H9 (cell line): ENCODE results near the gene DNAAF5. TPM values are rescaled to one million over a fixed set of nuclear protein-coding genes. Genes with fewer than 3 reads are reported as not detected.

Experiments
- DNase-seq: peaks from one replicate; pipeline ENCODE4 v3.0.0-alpha.2; 2017
- H2AFZ ChIP-seq: one replicate; pipeline ENCODE4 v1.6.1; 2013; ENCODE audit warnings: mild to moderate bottlenecking, low read length, control low read depth, moderate library complexity
- H2AK5ac ChIP-seq: 2 replicates; pipeline ENCODE4 v1.6.1; 2013; ENCODE audit warnings: low read length, control low read depth, mixed read lengths; ENCODE audit not compliant: insufficient read length
- H2BK120ac ChIP-seq: one replicate; pipeline ENCODE4 v1.6.1; 2013; ENCODE audit warnings: low read depth, mild to moderate bottlenecking, low read length, control low read depth, inconsistent platforms; ENCODE audit not compliant: poor library complexity, severe bottlenecking
- H2BK12ac ChIP-seq: 2 replicates; pipeline ENCODE4 v1.6.1; 2013; ENCODE audit warnings: low read length, control low read depth, mixed read lengths, low read depth; ENCODE audit not compliant: insufficient read length
- H2BK15ac ChIP-seq: 2 replicates; pipeline ENCODE4 v1.6.1; 2013; ENCODE audit warnings: low read depth, low read length, control low read depth
- H2BK20ac ChIP-seq: one replicate; pipeline ENCODE4 v1.6.1; 2013; ENCODE audit warnings: low read depth, mild to moderate bottlenecking, low read length, control low read depth, inconsistent platforms; ENCODE audit not compliant: poor library complexity, severe bottlenecking
- H2BK5ac ChIP-seq: 2 replicates; pipeline ENCODE4 v1.6.1; 2013; ENCODE audit warnings: low read length, control low read depth, mixed read lengths; ENCODE audit not compliant: insufficient read length
- H3K14ac ChIP-seq: 2 replicates; pipeline ENCODE4 v1.6.1; 2013; ENCODE audit warnings: low read length, control low read depth; ENCODE audit not compliant: insufficient read depth
- H3K18ac ChIP-seq: 2 replicates; pipeline ENCODE4 v1.6.1; 2013; ENCODE audit warnings: low read depth, mild to moderate bottlenecking, mixed read lengths, low read length, control low read depth; ENCODE audit not compliant: insufficient read length
- H3K23ac ChIP-seq: 2 replicates; pipeline ENCODE4 v1.6.1; 2013; ENCODE audit warnings: low read length, control low read depth, mixed read lengths, low read depth; ENCODE audit not compliant: insufficient read length
- H3K23me2 ChIP-seq: 2 replicates; pipeline ENCODE4 v1.6.1; 2013; ENCODE audit warnings: low read depth, mild to moderate bottlenecking, mixed read lengths, low read length, control low read depth; ENCODE audit not compliant: insufficient read length, poor library complexity, severe bottlenecking
- H3K27ac ChIP-seq: 2 replicates; pipeline ENCODE4 v1.5.1; 2013; ENCODE audit warnings: low read length, control low read depth, mixed read lengths, low read depth; ENCODE audit not compliant: insufficient read length
- H3K27me3 ChIP-seq: 2 replicates; pipeline ENCODE4 v1.6.1; 2013; ENCODE audit warnings: low read length, control low read depth, inconsistent platforms; ENCODE audit not compliant: insufficient read depth
- H3K4ac ChIP-seq: 2 replicates; pipeline ENCODE4 v1.6.1; 2013; ENCODE audit warnings: low read depth, mild to moderate bottlenecking, control low read depth, inconsistent platforms, low read length, moderate library complexity
- H3K4me1 ChIP-seq: 2 replicates; pipeline ENCODE4 v1.6.1; 2013; ENCODE audit warnings: low read length, control low read depth, inconsistent platforms; ENCODE audit not compliant: insufficient read depth
- H3K4me2 ChIP-seq: 2 replicates; pipeline ENCODE4 v1.6.1; 2013; ENCODE audit warnings: low read length, control low read depth, mixed read lengths; ENCODE audit not compliant: insufficient read length, insufficient read depth
- H3K56ac ChIP-seq: 2 replicates; pipeline ENCODE4 v1.6.1; 2013; ENCODE audit warnings: low read depth, mild to moderate bottlenecking, mixed read lengths, low read length, control low read depth; ENCODE audit not compliant: insufficient read length
- H3K79me1 ChIP-seq: 2 replicates; pipeline ENCODE4 v1.6.1; 2013; ENCODE audit warnings: low read depth, mild to moderate bottlenecking, moderate library complexity, low read length, control low read depth, inconsistent platforms; ENCODE audit not compliant: insufficient read depth, poor library complexity, severe bottlenecking
- H3K79me2 ChIP-seq: 2 replicates; pipeline ENCODE4 v1.6.1; 2013; ENCODE audit warnings: low read length, control low read depth, inconsistent platforms; ENCODE audit not compliant: insufficient read depth
- H3K9ac ChIP-seq: 2 replicates; pipeline ENCODE4 v1.6.1; 2013; ENCODE audit warnings: low read length, control low read depth, mixed read lengths; ENCODE audit not compliant: insufficient read length; ENCODE audit errors: extremely low read depth
- H3K9me3 ChIP-seq: one replicate; pipeline ENCODE4 v1.6.1; 2013; ENCODE audit warnings: low read depth, low read length, inconsistent platforms; ENCODE audit not compliant: control insufficient read depth
- H3T11ph ChIP-seq: one replicate; pipeline ENCODE4 v1.6.1; 2013; ENCODE audit warnings: mild to moderate bottlenecking, low read length, control low read depth, inconsistent platforms
- H4K20me1 ChIP-seq: one replicate; pipeline ENCODE4 v1.6.1; 2013; ENCODE audit not compliant: control insufficient read depth, insufficient read length, insufficient read depth
- H4K5ac ChIP-seq: 2 replicates; pipeline ENCODE4 v1.6.1; 2013; ENCODE audit warnings: low read depth, mild to moderate bottlenecking, mixed read lengths, low read length, control low read depth; ENCODE audit not compliant: insufficient read length
- H4K8ac ChIP-seq: replicated peaks from 2 replicates; pipeline ENCODE4 v1.6.1; 2013; ENCODE audit warnings: low read length, control low read depth, mixed read lengths, low read depth; ENCODE audit not compliant: insufficient read length
- H4K91ac ChIP-seq: 2 replicates; pipeline ENCODE4 v1.6.1; 2013; ENCODE audit warnings: low read depth, mild to moderate bottlenecking, moderate library complexity, mixed read lengths, low read length, control low read depth; ENCODE audit not compliant: insufficient read length
- H3K27ac Mint-ChIP-seq, 3 experiments: 2 replicates in 2 of 3; 3 replicates in 1 of 3; pipeline ENCODE4 v1.8.0; 2020 to 2021; ENCODE audit warnings: mixed read lengths in 3 of 3, mild to moderate bottlenecking in 1 of 3, moderate library complexity in 1 of 3
- H3K27me3 Mint-ChIP-seq: 2 replicates; pipeline ENCODE4 v1.8.0; 2021; ENCODE audit warnings: low read depth, mild to moderate bottlenecking, moderate library complexity, mixed read lengths
- H3K36me3 Mint-ChIP-seq, 3 experiments: 2 replicates in 2 of 3; 3 replicates in 1 of 3; pipeline ENCODE4 v1.8.0; 2020 to 2021; ENCODE audit warnings: low read depth in 3 of 3, mixed read lengths in 3 of 3; ENCODE audit not compliant: insufficient read depth in 1 of 3
- H3K4me1 Mint-ChIP-seq, 2 experiments: 2 replicates each; pipeline ENCODE4 v1.8.0; 2020; ENCODE audit warnings: mixed read lengths in 2 of 2
- H3K4me3 Mint-ChIP-seq, 2 experiments: 2 replicates in 1 of 2; 3 replicates in 1 of 2; pipeline ENCODE4 v1.8.0; 2020 to 2021; ENCODE audit warnings: mild to moderate bottlenecking in 2 of 2, mixed read lengths in 2 of 2, moderate library complexity in 1 of 2
- H3K9me3 Mint-ChIP-seq, 2 experiments: 2 replicates in 1 of 2; 3 replicates in 1 of 2; pipeline ENCODE4 v1.8.0; 2020; ENCODE audit warnings: mild to moderate bottlenecking in 2 of 2, mixed read lengths in 2 of 2, moderate library complexity in 1 of 2
- CTCF ChIP-seq: fragments of 200-600 bp; sonication (generic); conservative IDR thresholded peaks from 3 replicates; pipeline ENCODE4 v1.8.0; 2021; ENCODE audit warnings: antibody characterized with exemption, mild to moderate bottlenecking
- WGBS: extraction: QIAGEN DNeasy Blood & Tissue Kit; methylation state at CpG from one replicate; pipeline ENCODE4 v1.1.7; 2013; ENCODE audit warnings: missing lambda C conversion rate, low lambda C conversion rate, mixed read lengths; ENCODE audit not compliant: insufficient read length; ENCODE audit errors: extremely low coverage; 5-methylcytosine and 5-hydroxymethylcytosine counted together
- total RNA-seq: library from RNA; stranded (reverse); gene quantifications from 2 replicates; pipeline ENCODE4 v1.2.1, GENCODE V29; 2021

The DNAAF5 gene
- total RNA-seq, 1 experiment from 2014 or later: 43.5 TPM

GRCh38 chr7:727104-727805, 756 bp downstream of the DNAAF5 start, which contains the start of gene PRKAR1B:
TSS of gene PRKAR1B (minus strand) at chr7:727281. CDS start at chr7:711505, 15,776 bp downstream.
- Histone ChIP-seq H3K56ac (no peak within 1 kb of the TSS), H2AK5ac (no peak within 1 kb of the TSS), H2BK120ac (peak within 1 kb of the TSS; percentile 83), H3K27ac (no peak within 1 kb of the TSS), H4K8ac (no peak within 1 kb of the TSS), H2AFZ (no peak within 1 kb of the TSS), H3K9ac (peak within 1 kb of the TSS; percentile 37), H4K91ac (no peak within 1 kb of the TSS), H3K9me3 (no peaks in the 10 kb centered on the region), H2BK5ac (no peak within 1 kb of the TSS), H3K18ac (peak within 1 kb of the TSS; percentile 33), H3K79me1 (no peaks in the 10 kb centered on the region), H3K4ac (no peak within 1 kb of the TSS), H3K79me2 (peaks cover 21% of the 10 kb centered on the region; the same call in 1 of the 2 replicates), H2BK15ac (no peak within 1 kb of the TSS), H3K4me2 (peak within 1 kb of the TSS; percentile 38), H2BK12ac (no peak within 1 kb of the TSS), H4K5ac (no peak within 1 kb of the TSS), H2BK20ac (no peak within 1 kb of the TSS), H3K23me2 (peaks cover 9% of the 10 kb centered on the region), H3K27me3 (no peaks in the 10 kb centered on the region), H3T11ph (no peak within 1 kb of the TSS), H4K20me1 (no peaks in the 10 kb centered on the region), H3K14ac (no peak within 1 kb of the TSS; the same call in 1 of the 2 replicates), H3K4me1 (no peaks in the 10 kb centered on the region; the same call in 1 of the 2 replicates), H3K23ac (no peak within 1 kb of the TSS)
- H3K36me3 Mint-ChIP-seq: peaks cover 51 to 71% (median 54%) of the 10 kb centered on the region in 3 experiments
- H3K4me1 Mint-ChIP-seq: peaks cover 15 to 18% of the 10 kb centered on the region in 2 experiments
- TF ChIP-seq CTCF: no peak
- H3K9me3 Mint-ChIP-seq: peaks cover 37% of the 10 kb centered on the region in 2 experiments
- H3K27ac Mint-ChIP-seq: peak within 1 kb of the TSS in 2 of 3 experiments; percentile 55 to 81; a peak in 4 of 7 replicates
- no peaks in the 10 kb centered on the region for H3K27me3 Mint-ChIP-seq
- DNase-seq: peak; percentile 62
- WGBS: no CpG with 5 or more reads among the region's 66 CpGs
- H3K4me3 Mint-ChIP-seq: peak within 1 kb of the TSS; percentile 85 to 96
